ENCODE measurements around the gene RABAC1. TPM values are rescaled to one million over a fixed set of nuclear protein-coding genes. Genes with fewer than 3 reads are reported as not detected.

The RABAC1 gene
- total RNA-seq, 2 donors from 2014 or later: 64.5 to 81.0 TPM

GRCh38 chr19:41927497-41928192, 31.5 kb downstream of the RABAC1 start:
- H3K36me3 Mint-ChIP-seq (ENCODE audit: insufficient read depth in 2 of 2): peaks cover 0 to 4% of the 10 kb centered on the region in 2 donors
- peaks cover 7% of the 10 kb centered on the region for H3K27me3 Mint-ChIP-seq (ENCODE audit: low read depth)
- H3K4me3 Mint-ChIP-seq: peak overlapping the region; percentile 86 to 90
- H3K27ac Mint-ChIP-seq: no peak overlapping the region
- no peak for DNase-seq
- no peaks in the 10 kb centered on the region for H3K9me3 Mint-ChIP-seq
- peak; percentile 39 to 57 for ATAC-seq (replicated peaks in 1 of 2)
- H3K4me1 Mint-ChIP-seq (ENCODE audit: low read depth): peaks cover 28% of the 10 kb centered on the region

GRCh38 chr19:41926763-41927496, 32.2 kb downstream of the RABAC1 start:
- ATAC-seq (replicated peaks in 1 of 2): no peak
- Mint-ChIP-seq H3K36me3 (ENCODE audit: insufficient read depth in 2 of 2) (peaks cover 0 to 4% of the 10 kb centered on the region in 2 donors), H3K27me3 (ENCODE audit: low read depth) (peaks cover 13% of the 10 kb centered on the region), H3K4me3 (no peak overlapping the region), H3K27ac (no peak overlapping the region), H3K9me3 (no peaks in the 10 kb centered on the region), H3K4me1 (ENCODE audit: low read depth) (peaks cover 28% of the 10 kb centered on the region)
- DNase-seq: no peak

GRCh38 chr19:41926028-41926762, 32.9 kb downstream of the RABAC1 start:
- Mint-ChIP-seq H3K4me1 (ENCODE audit: low read depth) (peaks cover 31% of the 10 kb centered on the region), H3K9me3 (no peaks in the 10 kb centered on the region), H3K36me3 (ENCODE audit: insufficient read depth in 2 of 2) (peaks cover 0 to 4% of the 10 kb centered on the region in 2 donors), H3K4me3 (no peak overlapping the region), H3K27ac (no peak overlapping the region), H3K27me3 (ENCODE audit: low read depth) (peaks cover 14% of the 10 kb centered on the region)
- DNase-seq (no peak), ATAC-seq (replicated peaks in 1 of 2) (no peak)

GRCh38 chr19:41925208-41926003, 33.7 kb downstream of the RABAC1 start:
- peaks cover 31% of the 10 kb centered on the region for H3K4me1 Mint-ChIP-seq (ENCODE audit: low read depth)
- H3K36me3 Mint-ChIP-seq (ENCODE audit: insufficient read depth in 2 of 2): peaks cover 0 to 4% of the 10 kb centered on the region in 2 donors
- no peaks in the 10 kb centered on the region for H3K9me3 Mint-ChIP-seq
- H3K27me3 Mint-ChIP-seq (ENCODE audit: low read depth): peaks cover 14% of the 10 kb centered on the region
- H3K4me3 Mint-ChIP-seq: no peak overlapping the region
- H3K27ac Mint-ChIP-seq: no peak overlapping the region
- no peak for DNase-seq
- ATAC-seq (replicated peaks in 1 of 2): no peak

- Mint-ChIP-seq H3K4me1 (ENCODE audit: low read depth) (peaks cover 21% of the 10 kb centered on the region), H3K36me3 (ENCODE audit: insufficient read depth in 2 of 2) (peaks cover 0 to 4% of the 10 kb centered on the region in 2 donors), H3K27me3 (ENCODE audit: low read depth) (peaks cover 14% of the 10 kb centered on the region), H3K27ac (no peak overlapping the region), H3K4me3 (no peak overlapping the region), H3K9me3 (no peaks in the 10 kb centered on the region)
- ATAC-seq (replicated peaks in 1 of 2): no peak
- no peak for DNase-seq
Observed at GRCh38 chr19:41924151-41925145, 34.7 kb downstream of the RABAC1 start.

GRCh38 chr19:41923045-41923788, 35.9 kb downstream of the RABAC1 start:
- peaks cover 14% of the 10 kb centered on the region for H3K27me3 Mint-ChIP-seq (ENCODE audit: low read depth)
- no peak overlapping the region for H3K4me3 Mint-ChIP-seq
- no peaks in the 10 kb centered on the region for H3K9me3 Mint-ChIP-seq
- H3K27ac Mint-ChIP-seq: no peak overlapping the region
- H3K4me1 Mint-ChIP-seq (ENCODE audit: low read depth): peaks cover 13% of the 10 kb centered on the region
- ATAC-seq (replicated peaks in 1 of 2) (no peak), DNase-seq (no peak)
- peaks cover 0 to 2% of the 10 kb centered on the region in 2 donors for H3K36me3 Mint-ChIP-seq (ENCODE audit: insufficient read depth in 2 of 2)

- H3K9me3 Mint-ChIP-seq: no peaks in the 10 kb centered on the region
- no peak overlapping the region for H3K27ac Mint-ChIP-seq
- H3K4me1 Mint-ChIP-seq (ENCODE audit: low read depth): peaks cover 13% of the 10 kb centered on the region
- H3K4me3 Mint-ChIP-seq: no peak overlapping the region
- ATAC-seq (replicated peaks in 1 of 2) (no peak), DNase-seq (no peak)
- peaks cover 14% of the 10 kb centered on the region for H3K27me3 Mint-ChIP-seq (ENCODE audit: low read depth)
- H3K36me3 Mint-ChIP-seq (ENCODE audit: insufficient read depth in 2 of 2): no peaks in the 10 kb centered on the region
Observed at GRCh38 chr19:41922585-41922984, 36.5 kb downstream of the RABAC1 start.

- Mint-ChIP-seq H3K4me1 (ENCODE audit: low read depth) (peaks cover 13% of the 10 kb centered on the region), H3K4me3 (no peak overlapping the region), H3K36me3 (ENCODE audit: insufficient read depth in 2 of 2) (no peaks in the 10 kb centered on the region), H3K27me3 (ENCODE audit: low read depth) (peaks cover 14% of the 10 kb centered on the region), H3K9me3 (no peaks in the 10 kb centered on the region), H3K27ac (no peak overlapping the region)
- no peak for DNase-seq
- ATAC-seq (replicated peaks in 1 of 2): no peak
Observed at GRCh38 chr19:41921577-41922576, 37.2 kb downstream of the RABAC1 start.

- H3K9me3 Mint-ChIP-seq: no peaks in the 10 kb centered on the region
- H3K36me3 Mint-ChIP-seq (ENCODE audit: insufficient read depth in 2 of 2): no peaks in the 10 kb centered on the region
- peaks cover 13% of the 10 kb centered on the region for H3K4me1 Mint-ChIP-seq (ENCODE audit: low read depth)
- H3K4me3 Mint-ChIP-seq: no peak overlapping the region
- no peak for DNase-seq
- H3K27ac Mint-ChIP-seq: no peak overlapping the region
- no peak for ATAC-seq (replicated peaks in 1 of 2)
- peaks cover 14% of the 10 kb centered on the region for H3K27me3 Mint-ChIP-seq (ENCODE audit: low read depth)
Observed at GRCh38 chr19:41920882-41921576, 38.1 kb downstream of the RABAC1 start.

All from activated T-cell treated with anti-CD3 and anti-CD28 coated beads, Interleukin-2, amount 50 U/mL, for 72 hours (primary cell).